Astrocyte of the cerebellum (primary cell): Measurements from ENCODE around the gene TTC3.

Source experiments
- DNase-seq: peaks from one replicate; pipeline ENCODE4 v3.0.0-alpha.2; 2011; ENCODE audit warnings: low read depth
- H3K4me3 ChIP-seq: 2 replicates; pipeline ENCODE4 v1.5.1; 2011; ENCODE audit warnings: mild to moderate bottlenecking, low read depth, low read length, moderate library complexity
- in situ Hi-C: cut with HindIII; loops from 2 replicates; pipeline ENCODE4 v1.10.0; 2017; ENCODE audit warnings: low sequenced_read_pairs
- TF ChIP-seq, protein P1 (sequence below): IDR thresholded peaks from 2 replicates; pipeline ENCODE4 v1.5.1; 2012; ENCODE audit warnings: low read length, low read depth, moderate library complexity, mild to moderate bottlenecking; ENCODE audit errors: missing control alignments

Gene TTC3

DNA sequence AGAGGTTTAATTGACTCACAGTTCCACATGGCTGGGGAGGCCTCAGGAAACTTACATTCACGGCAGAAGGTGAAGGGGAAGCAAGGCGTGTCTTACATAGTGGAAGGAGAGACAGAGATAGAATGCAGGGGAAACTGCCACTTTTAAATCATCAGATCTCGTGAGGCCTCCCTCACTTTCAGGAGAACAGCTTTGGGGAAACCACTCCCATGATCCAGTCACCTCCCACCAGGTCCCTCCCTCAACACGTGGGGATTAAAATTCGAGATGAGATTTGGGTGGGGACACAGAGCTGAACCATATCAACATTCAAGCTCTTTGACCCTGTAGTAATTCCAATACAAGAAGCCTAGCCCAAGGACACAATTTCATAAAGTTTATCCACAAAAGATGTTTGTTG, 13.9 kb upstream of the TTC3 start:
- TF ChIP-seq, protein P1, sequence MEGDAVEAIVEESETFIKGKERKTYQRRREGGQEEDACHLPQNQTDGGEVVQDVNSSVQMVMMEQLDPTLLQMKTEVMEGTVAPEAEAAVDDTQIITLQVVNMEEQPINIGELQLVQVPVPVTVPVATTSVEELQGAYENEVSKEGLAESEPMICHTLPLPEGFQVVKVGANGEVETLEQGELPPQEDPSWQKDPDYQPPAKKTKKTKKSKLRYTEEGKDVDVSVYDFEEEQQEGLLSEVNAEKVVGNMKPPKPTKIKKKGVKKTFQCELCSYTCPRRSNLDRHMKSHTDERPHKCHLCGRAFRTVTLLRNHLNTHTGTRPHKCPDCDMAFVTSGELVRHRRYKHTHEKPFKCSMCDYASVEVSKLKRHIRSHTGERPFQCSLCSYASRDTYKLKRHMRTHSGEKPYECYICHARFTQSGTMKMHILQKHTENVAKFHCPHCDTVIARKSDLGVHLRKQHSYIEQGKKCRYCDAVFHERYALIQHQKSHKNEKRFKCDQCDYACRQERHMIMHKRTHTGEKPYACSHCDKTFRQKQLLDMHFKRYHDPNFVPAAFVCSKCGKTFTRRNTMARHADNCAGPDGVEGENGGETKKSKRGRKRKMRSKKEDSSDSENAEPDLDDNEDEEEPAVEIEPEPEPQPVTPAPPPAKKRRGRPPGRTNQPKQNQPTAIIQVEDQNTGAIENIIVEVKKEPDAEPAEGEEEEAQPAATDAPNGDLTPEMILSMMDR = no peak
- H3K4me3 ChIP-seq = no peak overlapping the region
- no peak for DNase-seq
- in situ Hi-C loops = no loop called here

DNA sequence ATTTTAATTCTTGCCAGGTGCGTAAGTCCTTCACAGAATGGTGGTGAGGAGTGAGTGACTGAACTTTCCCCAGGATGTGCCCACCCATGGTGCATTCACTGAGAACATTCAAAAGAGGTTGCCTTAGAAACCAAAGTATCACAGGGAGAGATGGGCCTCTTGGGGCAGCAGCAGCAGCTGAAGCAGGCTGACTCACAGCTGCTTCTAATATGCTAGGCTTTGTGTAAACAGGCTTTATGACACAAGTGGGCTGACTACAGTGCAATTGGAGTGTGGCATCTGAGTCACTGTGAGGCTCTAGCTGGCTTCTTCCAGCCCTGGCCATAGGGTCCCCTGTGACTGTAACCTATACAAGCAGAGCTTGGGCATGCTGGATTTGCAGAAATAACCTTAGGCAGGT, 12.8 kb upstream of the TTC3 start:
- TF ChIP-seq, protein P1 = no peak
- in situ Hi-C loops = no loop called here
- no peak overlapping the region for H3K4me3 ChIP-seq
- peak; percentile 88 for DNase-seq

DNA sequence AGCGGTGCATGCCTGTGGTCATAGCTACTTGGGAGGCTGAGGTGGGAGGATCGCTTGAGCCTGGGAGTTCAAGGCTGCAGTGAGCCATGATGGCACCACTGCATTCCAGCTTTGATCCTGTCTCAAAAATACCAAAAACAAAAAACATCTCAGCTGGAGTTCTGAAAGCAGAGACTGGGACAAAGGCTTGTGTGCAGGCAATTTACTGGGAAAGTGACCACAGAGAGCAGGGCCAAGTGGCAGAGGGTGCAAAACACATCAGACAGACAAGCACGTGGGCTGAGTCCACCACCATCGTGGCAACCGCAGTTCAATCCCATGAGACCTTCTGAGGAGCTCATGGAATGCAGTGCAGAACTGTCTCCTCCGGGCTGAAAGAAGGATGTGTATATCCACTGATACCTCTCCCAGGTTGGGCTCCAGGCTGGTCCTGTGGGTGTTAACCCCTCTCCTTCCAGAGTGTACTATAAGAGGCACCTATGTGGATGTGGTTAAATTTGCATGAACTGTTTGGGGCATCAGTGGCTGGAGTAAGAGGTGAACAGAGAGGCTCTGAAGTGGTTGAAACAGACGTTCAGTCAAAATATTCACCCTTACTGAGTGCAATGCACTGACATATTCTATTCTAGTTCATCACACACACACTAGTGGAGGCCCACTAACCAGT, 11.0 kb upstream of the TTC3 start:
- TF ChIP-seq, protein P1 = no peak
- DNase-seq = peak; percentile 76
- in situ Hi-C loops = no loop called here
- H3K4me3 ChIP-seq = no peak overlapping the region

DNA sequence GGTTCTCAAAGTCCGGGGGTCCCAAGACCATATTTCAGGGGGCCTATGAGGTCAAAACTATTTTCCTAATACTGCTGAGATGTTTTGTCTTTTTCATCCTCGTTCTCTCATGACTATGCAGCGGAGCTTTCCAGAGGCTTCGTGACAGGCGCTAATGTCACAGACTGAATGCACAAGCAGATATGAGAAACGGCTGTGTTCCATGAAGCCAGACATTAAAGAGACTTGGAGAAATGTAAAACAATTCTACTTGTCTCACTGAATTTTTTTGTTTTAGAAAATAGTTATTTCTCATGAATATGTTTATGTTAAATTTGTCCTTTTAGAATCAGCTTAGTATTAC, 10.5 kb upstream of the TTC3 start:
- H3K4me3 ChIP-seq = no peak overlapping the region
- in situ Hi-C loops = no loop called here
- no peak for DNase-seq
- TF ChIP-seq, protein P1 = no peak

DNA sequence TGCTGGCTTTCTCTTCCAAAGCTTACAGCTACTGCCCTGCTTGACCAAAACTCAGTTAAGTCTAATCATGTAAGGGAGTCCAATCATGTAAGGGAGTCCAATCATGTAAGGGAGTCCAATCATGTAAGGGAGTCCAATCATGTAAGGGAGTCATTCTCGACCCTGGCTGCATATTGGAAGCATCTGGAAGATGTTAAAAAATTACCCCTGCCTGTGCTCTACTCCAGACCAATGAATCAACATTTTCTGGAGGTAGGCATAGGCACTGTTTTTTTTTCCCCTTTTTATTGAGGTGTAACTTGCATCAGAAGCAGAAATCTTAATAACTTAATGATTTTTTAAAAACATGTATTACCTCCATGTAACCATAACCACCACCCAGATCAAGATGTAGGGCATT, 9.6 kb upstream of the TTC3 start:
- no peak overlapping the region for H3K4me3 ChIP-seq
- TF ChIP-seq, protein P1 = no peak
- in situ Hi-C loops = no loop called here
- no peak for DNase-seq

DNA sequence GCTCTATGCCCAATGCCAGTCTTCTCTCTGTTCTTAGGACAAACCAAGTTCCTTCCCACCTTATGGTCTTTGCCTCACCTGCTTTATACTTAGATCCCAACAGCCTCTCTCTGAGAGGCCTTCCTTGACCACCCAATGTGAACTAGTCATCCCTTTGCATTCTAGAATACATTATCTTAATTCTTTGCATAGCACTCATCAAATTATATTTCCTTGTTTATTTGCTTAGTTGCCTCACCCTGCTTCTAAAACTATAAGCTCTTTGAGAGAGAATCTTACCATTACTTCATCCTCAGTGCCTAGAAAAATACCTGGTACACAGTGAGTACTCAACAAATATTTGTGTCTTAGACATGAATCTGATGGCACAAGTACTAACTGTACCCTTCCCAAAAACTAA, 8.2 kb upstream of the TTC3 start:
- H3K4me3 ChIP-seq = no peak overlapping the region
- TF ChIP-seq, protein P1 = no peak
- in situ Hi-C loops = no loop called here
- DNase-seq = no peak
